Activated T-cell treated with anti-CD3 and anti-CD28 coated beads, Interleukin-2, amount 50 U/mL, for 24 hours (primary cell): ENCODE results near the gene CHURC1.
"Not testable (repeated sequence)": the region's sequence is repeated elsewhere in the genome, so short reads cannot be mapped to it uniquely, and the experiment has no call there.

Experiments
- DNase-seq: peaks from one replicate; pipeline ENCODE4 v3.0.0-alpha.2; 2020
- H3K27ac Mint-ChIP-seq: 2 replicates; pipeline ENCODE4 v1.8.0; 2020; ENCODE audit warnings: mild to moderate bottlenecking, mixed read lengths
- H3K27me3 Mint-ChIP-seq: 2 replicates; pipeline ENCODE4 v1.8.0; 2020; ENCODE audit warnings: mixed read lengths
- H3K36me3 Mint-ChIP-seq: 2 replicates; pipeline ENCODE4 v1.8.0; 2020; ENCODE audit warnings: low read depth, mixed read lengths
- H3K4me1 Mint-ChIP-seq: 2 replicates; pipeline ENCODE4 v1.8.0; 2020; ENCODE audit warnings: low read depth, mixed read lengths
- H3K4me3 Mint-ChIP-seq: 2 replicates; pipeline ENCODE4 v1.8.0; 2020; ENCODE audit warnings: mild to moderate bottlenecking, moderate library complexity, mixed read lengths
- H3K9me3 Mint-ChIP-seq: 2 replicates; pipeline ENCODE4 v1.8.0; 2020; ENCODE audit warnings: mixed read lengths

Gene CHURC1

GRCh38 chr14:64880221-64881121 is 33.8 kb upstream of the CHURC1 start:
- Mint-ChIP-seq H3K9me3 (no peaks in the 10 kb centered on the region), H3K4me3 (peak overlapping the region; percentile 81), H3K4me1 (peaks cover 9% of the 10 kb centered on the region), H3K27me3 (peaks cover 59% of the 10 kb centered on the region), H3K27ac (no peak overlapping the region), H3K36me3 (no peaks in the 10 kb centered on the region)
- DNase-seq = peak; percentile 79

GRCh38 chr14:64885559-64885958 is 28.7 kb upstream of the CHURC1 start:
- H3K9me3 Mint-ChIP-seq = no peaks in the 10 kb centered on the region
- peaks cover 7% of the 10 kb centered on the region for H3K4me1 Mint-ChIP-seq
- DNase-seq = no peak
- H3K27ac Mint-ChIP-seq = no peak overlapping the region
- no peaks in the 10 kb centered on the region for H3K36me3 Mint-ChIP-seq
- H3K4me3 Mint-ChIP-seq = no peak overlapping the region
- peaks cover 39% of the 10 kb centered on the region for H3K27me3 Mint-ChIP-seq

- H3K27ac Mint-ChIP-seq = no peak overlapping the region
- H3K27me3 Mint-ChIP-seq = peaks cover 17% of the 10 kb centered on the region
- no peak for DNase-seq
- H3K4me1 Mint-ChIP-seq = no peaks in the 10 kb centered on the region
- no peak overlapping the region for H3K4me3 Mint-ChIP-seq
- H3K36me3 Mint-ChIP-seq = no peaks in the 10 kb centered on the region
- H3K9me3 Mint-ChIP-seq = no peaks in the 10 kb centered on the region
Observed at GRCh38 chr14:64889352-64889751, 24.9 kb upstream of the CHURC1 start.

GRCh38 chr14:64891173-64891838 is 22.9 kb upstream of the CHURC1 start:
- Mint-ChIP-seq H3K36me3 (no peaks in the 10 kb centered on the region), H3K27me3 (peaks cover 10% of the 10 kb centered on the region), H3K27ac (no peak overlapping the region), H3K9me3 (no peaks in the 10 kb centered on the region), H3K4me1 (no peaks in the 10 kb centered on the region), H3K4me3 (no peak overlapping the region)
- DNase-seq = no peak

GRCh38 chr14:64891839-64892375 is 22.3 kb upstream of the CHURC1 start:
- no peak overlapping the region for H3K27ac Mint-ChIP-seq
- no peaks in the 10 kb centered on the region for H3K36me3 Mint-ChIP-seq
- H3K4me1 Mint-ChIP-seq = no peaks in the 10 kb centered on the region
- no peak overlapping the region for H3K4me3 Mint-ChIP-seq
- no peaks in the 10 kb centered on the region for H3K9me3 Mint-ChIP-seq
- DNase-seq = no peak
- peaks cover 9% of the 10 kb centered on the region for H3K27me3 Mint-ChIP-seq

- H3K4me1 Mint-ChIP-seq = no peaks in the 10 kb centered on the region
- no peaks in the 10 kb centered on the region for H3K9me3 Mint-ChIP-seq
- peaks cover 2% of the 10 kb centered on the region for H3K27me3 Mint-ChIP-seq
- H3K36me3 Mint-ChIP-seq = no peaks in the 10 kb centered on the region
- H3K27ac Mint-ChIP-seq = no peak overlapping the region
- no peak overlapping the region for H3K4me3 Mint-ChIP-seq
- DNase-seq = no peak
Observed at GRCh38 chr14:64899958-64900357, 14.3 kb upstream of the CHURC1 start.

- Mint-ChIP-seq H3K4me1 (peaks cover 4% of the 10 kb centered on the region), H3K4me3 (no peak overlapping the region), H3K27me3 (peaks cover 2% of the 10 kb centered on the region), H3K9me3 (no peaks in the 10 kb centered on the region), H3K36me3 (no peaks in the 10 kb centered on the region), H3K27ac (no peak overlapping the region)
- no peak for DNase-seq
Observed at GRCh38 chr14:64906022-64906421, 8.2 kb upstream of the CHURC1 start.

GRCh38 chr14:64910847-64911495 is 3.3 kb upstream of the CHURC1 start:
- Mint-ChIP-seq H3K9me3 (no peaks in the 10 kb centered on the region), H3K36me3 (peaks cover 18% of the 10 kb centered on the region)
- no peak for DNase-seq

GRCh38 chr14:64912261-64912660 is 2.0 kb upstream of the CHURC1 start:
- Mint-ChIP-seq H3K4me1 (peaks cover 34% of the 10 kb centered on the region), H3K4me3 (no peak overlapping the region), H3K27ac (no peak overlapping the region), H3K27me3 (peaks cover 2% of the 10 kb centered on the region), H3K36me3 (peaks cover 25% of the 10 kb centered on the region), H3K9me3 (no peaks in the 10 kb centered on the region)
- no peak for DNase-seq

More at GRCh38 chr14:64910847-64911495, 3.3 kb upstream of the CHURC1 start:
- peaks cover 2% of the 10 kb centered on the region for H3K27me3 Mint-ChIP-seq
- H3K4me1 Mint-ChIP-seq = peaks cover 24% of the 10 kb centered on the region
- no peak overlapping the region for H3K4me3 Mint-ChIP-seq
- no peak overlapping the region for H3K27ac Mint-ChIP-seq

- H3K27me3 Mint-ChIP-seq, DNase-seq, H3K9me3 Mint-ChIP-seq: not testable (repeated sequence)
- Mint-ChIP-seq H3K4me3 (peak overlapping the region; percentile 90), H3K4me1 (peaks cover 45% of the 10 kb centered on the region), H3K36me3 (peaks cover 36% of the 10 kb centered on the region), H3K27ac (peak overlapping the region; percentile 97)
Observed at GRCh38 chr14:64913477-64913876, 778 bp upstream of the CHURC1 start.

- H3K27me3 Mint-ChIP-seq = peaks cover 2% of the 10 kb centered on the region
- no peaks in the 10 kb centered on the region for H3K9me3 Mint-ChIP-seq
- peak overlapping the region; percentile 90 for H3K4me3 Mint-ChIP-seq
- peaks cover 47% of the 10 kb centered on the region for H3K36me3 Mint-ChIP-seq
- peaks cover 55% of the 10 kb centered on the region for H3K4me1 Mint-ChIP-seq
- H3K27ac Mint-ChIP-seq = peak overlapping the region; percentile 97
- DNase-seq = no peak
Observed at GRCh38 chr14:64915029-64915424, 772 bp downstream of the CHURC1 start.

GRCh38 chr14:64915797-64916196 is 1.5 kb downstream of the CHURC1 start:
- peak overlapping the region; percentile 90 for H3K4me3 Mint-ChIP-seq
- peaks cover 54% of the 10 kb centered on the region for H3K36me3 Mint-ChIP-seq
- DNase-seq = no peak
- H3K4me1 Mint-ChIP-seq = peaks cover 63% of the 10 kb centered on the region
- peak overlapping the region; percentile 97 for H3K27ac Mint-ChIP-seq
- H3K27me3 Mint-ChIP-seq = no peaks in the 10 kb centered on the region
- no peaks in the 10 kb centered on the region for H3K9me3 Mint-ChIP-seq

GRCh38 chr14:64918216-64918615 is 4.0 kb downstream of the CHURC1 start:
- peaks cover 69% of the 10 kb centered on the region for H3K36me3 Mint-ChIP-seq
- DNase-seq = no peak
- no peaks in the 10 kb centered on the region for H3K9me3 Mint-ChIP-seq
- H3K27me3 Mint-ChIP-seq = no peaks in the 10 kb centered on the region
- no peak overlapping the region for H3K4me3 Mint-ChIP-seq
- H3K27ac Mint-ChIP-seq = peak overlapping the region; percentile 75
- peaks cover 79% of the 10 kb centered on the region for H3K4me1 Mint-ChIP-seq

GRCh38 chr14:64919215-64919614 is 5.0 kb downstream of the CHURC1 start:
- H3K27me3 Mint-ChIP-seq = no peaks in the 10 kb centered on the region
- peak overlapping the region; percentile 66 for H3K27ac Mint-ChIP-seq
- no peaks in the 10 kb centered on the region for H3K9me3 Mint-ChIP-seq
- peaks cover 69% of the 10 kb centered on the region for H3K36me3 Mint-ChIP-seq
- no peak for DNase-seq
- H3K4me1 Mint-ChIP-seq = peaks cover 78% of the 10 kb centered on the region
- H3K4me3 Mint-ChIP-seq = no peak overlapping the region
